Vagina (tissue), 2 donors: ENCODE measurements around the gene L1CAM.

Experiments used
- CTCF ChIP-seq, 3 experiments: fragments of 450-650 bp in 2 of 3; fragments of 200-600 bp in 1 of 3; sonication (generic) in 1 of 3; IDR thresholded peaks; one replicate each; pipeline ENCODE4 v1.5.1; 2017 to 2019; ENCODE audit warnings: antibody characterized with exemption in 3 of 3, mild to moderate bottlenecking in 2 of 3, moderate library complexity in 2 of 3
- POLR2A ChIP-seq, 2 donors: fragments of 450-650 bp; IDR thresholded peaks; one replicate each; pipeline ENCODE4 v1.6.1; 2017; ENCODE audit warnings: antibody characterized with exemption in 2 of 2, mild to moderate bottlenecking in 2 of 2, moderate library complexity in 2 of 2
- POLR2AphosphoS5 ChIP-seq, 2 donors: sonication (generic); formaldehyde crosslinking; IDR thresholded peaks; one replicate each; pipeline ENCODE4 v1.9.0; 2017; ENCODE audit warnings: antibody characterized with exemption in 2 of 2, mild to moderate bottlenecking in 2 of 2, low read depth in 1 of 2; ENCODE audit not compliant: insufficient read depth in 1 of 2

- TF ChIP-seq POLR2A (IDR thresholded peaks at IDR 0.05) (no peak), CTCF (IDR thresholded peaks at IDR 0.05) (no peak), POLR2AphosphoS5 (IDR thresholded peaks at IDR 0.05; ENCODE audit: insufficient read depth in 1 of 2, low read depth in 1 of 2) (no peak)
These were observed 43.6 kb upstream of the L1CAM start for GRCh38 chrX:153929576-153929975.
